Neural cell (in vitro differentiated cells): ENCODE results near the gene AS3MT. TPM values are rescaled to one million over a fixed set of nuclear protein-coding genes. Genes with fewer than 3 reads are reported as not detected.
"Not testable (repeated sequence)": the region's sequence is repeated elsewhere in the genome, so short reads cannot be mapped to it uniquely, and the experiment has no call there.

ENCODE experiments used
- H2AFZ ChIP-seq: fragments of 200-600, 300-800 bp; sonication (generic), shearing (Covaris generic); 2 replicates; pipeline ENCODE4 v1.6.0; 2014; ENCODE audit warnings: low read depth, mild to moderate bottlenecking, antibody characterized with exemption, low read length, moderate library complexity
- H3F3A ChIP-seq: fragments of 200-600 bp; shearing (Covaris generic); 2 replicates; pipeline ENCODE4 v1.6.1; 2016; ENCODE audit warnings: mild to moderate bottlenecking, moderate library complexity, mixed read lengths, antibody characterized with exemption, low read length; ENCODE audit not compliant: insufficient read depth, poor library complexity, severe bottlenecking
- H3K27ac ChIP-seq: fragments of 200-600, 300-800 bp; sonication (generic), shearing (Covaris generic); 2 replicates; pipeline ENCODE4 v1.5.1; 2014; ENCODE audit warnings: mild to moderate bottlenecking, low read length, moderate library complexity
- H3K27me3 ChIP-seq: fragments of 300-800, 200-600 bp; sonication (generic), shearing (Covaris generic); 2 replicates; pipeline ENCODE4 v1.6.0; 2014; ENCODE audit warnings: mild to moderate bottlenecking, low read depth, low read length, moderate library complexity; ENCODE audit not compliant: insufficient read depth
- H3K36me3 ChIP-seq: fragments of 300-800, 200-600 bp; sonication (generic), shearing (Covaris generic); 2 replicates; pipeline ENCODE4 v1.5.1; 2014; ENCODE audit warnings: mild to moderate bottlenecking, antibody characterized with exemption, low read length, moderate library complexity; ENCODE audit not compliant: insufficient read depth
- H3K4me2 ChIP-seq: fragments of 300-800, 200-600 bp; sonication (generic), shearing (Covaris generic); 2 replicates; pipeline ENCODE4 v1.6.0; 2014; ENCODE audit warnings: mild to moderate bottlenecking, low read length
- H3K4me3 ChIP-seq: fragments of 300-800, 200-600 bp; sonication (generic), shearing (Covaris generic); 2 replicates; pipeline ENCODE4 v1.5.1; 2014; ENCODE audit warnings: mild to moderate bottlenecking, low read length, moderate library complexity
- H3K79me2 ChIP-seq: fragments of 200-600 bp; shearing (Covaris generic); replicated peaks from 2 replicates; pipeline ENCODE4 v1.6.0; 2014; ENCODE audit warnings: mild to moderate bottlenecking, low read length, moderate library complexity; ENCODE audit not compliant: insufficient read depth
- H3K9ac ChIP-seq: fragments of 300-800, 200-600 bp; sonication (generic), shearing (Covaris generic); 2 replicates; pipeline ENCODE4 v1.6.1; 2016; ENCODE audit warnings: mild to moderate bottlenecking, low read length, mixed read lengths
- H3K9me2 ChIP-seq: fragments of 200-600 bp; shearing (Covaris generic); 2 replicates; pipeline ENCODE4 v1.6.1; 2016; ENCODE audit warnings: mild to moderate bottlenecking, low read length, mixed read lengths; ENCODE audit not compliant: insufficient read depth
- H3K9me3 ChIP-seq: fragments of 200-600, 300-800 bp; sonication (generic), shearing (Covaris generic); 2 replicates; pipeline ENCODE4 v1.6.1; 2016; ENCODE audit warnings: mild to moderate bottlenecking, mixed run types, low read length, moderate library complexity, mixed read lengths
- H4K20me1 ChIP-seq: fragments of 200-600 bp; shearing (Covaris generic); 2 replicates; pipeline ENCODE4 v1.6.1; 2016; ENCODE audit warnings: mild to moderate bottlenecking, mixed run types; ENCODE audit not compliant: insufficient read depth
- CTCF ChIP-seq: fragments of 450-650 bp; IDR thresholded peaks from 2 replicates; pipeline ENCODE4 v1.5.1; 2014; ENCODE audit warnings: antibody characterized with exemption, mild to moderate bottlenecking, moderate library complexity; ENCODE audit not compliant: poor library complexity, severe bottlenecking
- EP300 ChIP-seq: fragments of 450-650 bp; conservative IDR thresholded peaks from 2 replicates; pipeline ENCODE4 v1.6.1; 2014; ENCODE audit warnings: antibody characterized with exemption, mild to moderate bottlenecking, moderate library complexity; ENCODE audit not compliant: poor library complexity, severe bottlenecking
- EZH2 ChIP-seq: fragments of 200-600, 300-800 bp; shearing (Covaris generic), sonication (generic); IDR thresholded peaks from 2 replicates; pipeline ENCODE4 v1.6.1; 2014; ENCODE audit warnings: antibody characterized with exemption, low read length, borderline replicate concordance, mild to moderate bottlenecking; ENCODE audit not compliant: insufficient read depth, poor library complexity, severe bottlenecking
- MXI1 ChIP-seq: fragments of 450-650 bp; conservative IDR thresholded peaks from 2 replicates; pipeline ENCODE4 v1.6.1; 2014; ENCODE audit warnings: antibody characterized with exemption, mild to moderate bottlenecking; ENCODE audit not compliant: poor library complexity, severe bottlenecking
- POLR2AphosphoS5 ChIP-seq: IDR thresholded peaks from 2 replicates; pipeline ENCODE4 v1.6.1; 2012
- RAD21 ChIP-seq: fragments of 450-650 bp; conservative IDR thresholded peaks from 2 replicates; pipeline ENCODE4 v1.6.1; 2014; ENCODE audit warnings: antibody characterized with exemption, mild to moderate bottlenecking, moderate library complexity
- REST ChIP-seq: IDR thresholded peaks from 2 replicates; pipeline ENCODE4 v1.6.1; 2012; ENCODE audit warnings: borderline replicate concordance
- SMC3 ChIP-seq: fragments of 450-650 bp; conservative IDR thresholded peaks from 2 replicates; pipeline ENCODE4 v1.6.1; 2014; ENCODE audit warnings: antibody characterized with exemption, mild to moderate bottlenecking, moderate library complexity; ENCODE audit not compliant: poor library complexity
- TAF1 ChIP-seq: IDR thresholded peaks from 2 replicates; pipeline ENCODE4 v1.6.1; 2012; ENCODE audit warnings: low read depth
- polyA minus RNA-seq: library from RNA; depleted of rRNA, polyadenylated mRNA; stranded (reverse); fragments of >200 nt; gene quantifications from 2 replicates; pipeline ENCODE4 v1.2.3, GENCODE V29; 2014
- polyA plus RNA-seq: library from polyadenylated mRNA; depleted of rRNA; stranded (reverse); fragments of >200 nt; gene quantifications from 2 replicates; pipeline ENCODE4 v1.2.3, GENCODE V29; 2014

Gene AS3MT
- 16.9 and 17.6 TPM in 2 replicates for polyA plus RNA-seq
- polyA minus RNA-seq: 6.3 and 6.6 TPM in 2 replicates

GRCh38 chr10:102869258-102870198, at the start of gene AS3MT:
TSS of gene AS3MT (plus strand) at chr10:102869470. CDS start at chr10:102869593, 123 bp downstream.
- Histone ChIP-seq H3K4me3 (peak within 1 kb of the TSS; percentile 65), H3K27me3 (no peaks in the 10 kb centered on the region), H2AFZ (peak within 1 kb of the TSS; percentile 30), H3K36me3 (no peaks in the 10 kb centered on the region), H3K9ac (peak within 1 kb of the TSS; percentile 55), H3K4me2 (peak within 1 kb of the TSS; percentile 62), H3F3A (no peaks in the 10 kb centered on the region), H3K79me2 (no peaks in the 10 kb centered on the region), H3K27ac (no peak within 1 kb of the TSS), H4K20me1 (no peaks in the 10 kb centered on the region), H3K9me2 (no peaks in the 10 kb centered on the region), H3K9me3 (no peaks in the 10 kb centered on the region)
- TF ChIP-seq POLR2AphosphoS5: peak; percentile 52
- TF ChIP-seq SMC3: no peak
- TF ChIP-seq RAD21: no peak
- TF ChIP-seq REST: no peak
- TF ChIP-seq MXI1: no peak
- TF ChIP-seq EZH2: no peak
- no peak for TF ChIP-seq TAF1

- not testable (repeated sequence) for H4K20me1 ChIP-seq, H3K79me2 ChIP-seq, H3K4me2 ChIP-seq, H3K36me3 ChIP-seq, H2AFZ ChIP-seq, H3K27ac ChIP-seq, H3K9me3 ChIP-seq, H3K27me3 ChIP-seq, H3K9ac ChIP-seq, H3K9me2 ChIP-seq, H3K4me3 ChIP-seq, H3F3A ChIP-seq
Measured at GRCh38 chr10:102820008-102820407, 49.3 kb upstream of the AS3MT start.

- no peaks in the 10 kb centered on the region for H3K9me2 ChIP-seq
- no peaks in the 10 kb centered on the region for H3K36me3 ChIP-seq
- no peaks in the 10 kb centered on the region for H3K27me3 ChIP-seq
- no peak overlapping the region for H3K27ac ChIP-seq
- H3K4me2 ChIP-seq: no peak overlapping the region
- peaks cover 6% of the 10 kb centered on the region for H3K9me3 ChIP-seq
- no peak overlapping the region for H3K4me3 ChIP-seq
- H3K79me2 ChIP-seq: no peaks in the 10 kb centered on the region
- no peaks in the 10 kb centered on the region for H4K20me1 ChIP-seq
- no peaks in the 10 kb centered on the region for H3F3A ChIP-seq
- TF ChIP-seq RAD21: no peak
- TF ChIP-seq REST: no peak
- TF ChIP-seq TAF1: no peak
- TF ChIP-seq MXI1: no peak
- TF ChIP-seq POLR2AphosphoS5: no peak
- TF ChIP-seq SMC3: no peak
- no peak for TF ChIP-seq CTCF
- TF ChIP-seq EP300: no peak
- no peak for TF ChIP-seq EZH2
- H3K9ac ChIP-seq: no peak overlapping the region
- H2AFZ ChIP-seq: no peak overlapping the region
Measured at GRCh38 chr10:102822222-102822621, 47.0 kb upstream of the AS3MT start.
